NT2/D1 (cell line): ENCODE data around the gene STOML1.

Experiments used
- YY1 ChIP-seq: IDR thresholded peaks from 2 replicates; pipeline ENCODE4 v1.6.1; 2011; ENCODE audit not compliant: insufficient read length, insufficient read depth
- ZNF274 ChIP-seq: IDR thresholded peaks from 2 replicates; pipeline ENCODE4 v1.6.1; 2011; ENCODE audit warnings: mild to moderate bottlenecking, low read depth, low read length

GRCh38 chr15:73948396-73948795, 43.7 kb downstream of the STOML1 start:
- TF ChIP-seq ZNF274: no peak
- no peak for TF ChIP-seq YY1
